ENCODE data around the gene SEPSECS. TPM values are rescaled to one million over a fixed set of nuclear protein-coding genes. Genes with fewer than 3 reads are reported as not detected.
A peak's percentile ranks its signal among the peaks of the same experiment; 100 is the strongest.

SEPSECS gene
- total RNA-seq, 1 experiment from 2014 or later: 7.3 TPM

GRCh38 chr4:25108556-25108955, 51.7 kb downstream of the SEPSECS start:
- no peak for DNase-seq
- no peak overlapping the region for H3K4me3 ChIP-seq
- no peaks in the 10 kb centered on the region for H3K9me3 ChIP-seq (replicated peaks)
- H3K27me3 ChIP-seq: no peaks in the 10 kb centered on the region
- no peaks in the 10 kb centered on the region for H3K36me3 ChIP-seq
- no peak overlapping the region for H3K27ac ChIP-seq
- peaks cover 21% of the 10 kb centered on the region for H3K4me1 ChIP-seq

GRCh38 chr4:25107827-25108516, 52.3 kb downstream of the SEPSECS start:
- Histone ChIP-seq H3K4me3 (0 out of 2 replicates have a peak overlapping the region, but pooled peaks have one; percentile 2), H3K27me3 (no peaks in the 10 kb centered on the region), H3K4me1 (peaks cover 22% of the 10 kb centered on the region), H3K36me3 (no peaks in the 10 kb centered on the region), H3K9me3 (replicated peaks) (no peaks in the 10 kb centered on the region), H3K27ac (no peak overlapping the region)
- peak; percentile 55 to 68 for DNase-seq

GRCh38 chr4:25106363-25107151, 53.7 kb downstream of the SEPSECS start:
- H3K4me1 ChIP-seq: peaks cover 20% of the 10 kb centered on the region
- no peaks in the 10 kb centered on the region for H3K36me3 ChIP-seq
- no peak overlapping the region for H3K27ac ChIP-seq
- H3K27me3 ChIP-seq: no peaks in the 10 kb centered on the region
- H3K4me3 ChIP-seq: no peak overlapping the region
- no peak for DNase-seq
- no peaks in the 10 kb centered on the region for H3K9me3 ChIP-seq (replicated peaks)

GRCh38 chr4:25104591-25104990, 55.7 kb downstream of the SEPSECS start:
- Histone ChIP-seq H3K9me3 (replicated peaks) (no peaks in the 10 kb centered on the region), H3K4me3 (no peak overlapping the region), H3K4me1 (peaks cover 31% of the 10 kb centered on the region), H3K36me3 (no peaks in the 10 kb centered on the region), H3K27me3 (no peaks in the 10 kb centered on the region), H3K27ac (no peak overlapping the region)
- DNase-seq: no peak

- H3K4me3 ChIP-seq: no peak overlapping the region
- H3K4me1 ChIP-seq: peaks cover 39% of the 10 kb centered on the region
- H3K36me3 ChIP-seq: no peaks in the 10 kb centered on the region
- no peaks in the 10 kb centered on the region for H3K27me3 ChIP-seq
- DNase-seq: peak in 1 of 2 experiments; percentile 36
- H3K27ac ChIP-seq: no peak overlapping the region
- no peaks in the 10 kb centered on the region for H3K9me3 ChIP-seq (replicated peaks)
Observed at GRCh38 chr4:25103418-25103817, 56.8 kb downstream of the SEPSECS start.

- Histone ChIP-seq H3K9me3 (replicated peaks) (no peaks in the 10 kb centered on the region), H3K27me3 (no peaks in the 10 kb centered on the region), H3K36me3 (no peaks in the 10 kb centered on the region), H3K4me1 (peaks cover 28% of the 10 kb centered on the region), H3K27ac (no peak overlapping the region), H3K4me3 (no peak overlapping the region)
- no peak for DNase-seq
Observed at GRCh38 chr4:25101836-25102235, 58.4 kb downstream of the SEPSECS start.

- no peak overlapping the region for H3K4me3 ChIP-seq
- no peaks in the 10 kb centered on the region for H3K9me3 ChIP-seq (replicated peaks)
- H3K27ac ChIP-seq: no peak overlapping the region
- H3K27me3 ChIP-seq: no peaks in the 10 kb centered on the region
- peaks cover 28% of the 10 kb centered on the region for H3K4me1 ChIP-seq
- no peaks in the 10 kb centered on the region for H3K36me3 ChIP-seq
- DNase-seq: no peak
Observed at GRCh38 chr4:25100710-25101109, 59.5 kb downstream of the SEPSECS start.

GRCh38 chr4:25100021-25100555, 60.2 kb downstream of the SEPSECS start:
- Histone ChIP-seq H3K4me3 (no peak overlapping the region), H3K4me1 (peaks cover 28% of the 10 kb centered on the region), H3K27ac (peak overlapping the region; percentile 56), H3K27me3 (no peaks in the 10 kb centered on the region), H3K36me3 (no peaks in the 10 kb centered on the region), H3K9me3 (replicated peaks) (no peaks in the 10 kb centered on the region)
- DNase-seq: peak; percentile 28 to 62

GRCh38 chr4:25098964-25099891, 61.0 kb downstream of the SEPSECS start:
- Histone ChIP-seq H3K4me1 (peaks cover 24% of the 10 kb centered on the region), H3K9me3 (replicated peaks) (no peaks in the 10 kb centered on the region), H3K36me3 (no peaks in the 10 kb centered on the region), H3K27me3 (no peaks in the 10 kb centered on the region), H3K27ac (peak overlapping the region; percentile 56), H3K4me3 (no peak overlapping the region)
- peak; percentile 79 to 91 for DNase-seq

GRCh38 chr4:25096981-25097443, 63.2 kb downstream of the SEPSECS start:
- H3K27ac ChIP-seq: no peak overlapping the region
- H3K36me3 ChIP-seq: no peaks in the 10 kb centered on the region
- H3K27me3 ChIP-seq: no peaks in the 10 kb centered on the region
- no peak for DNase-seq
- peaks cover 5% of the 10 kb centered on the region; the same call in 1 of the 2 replicates for H3K9me3 ChIP-seq (replicated peaks)
- H3K4me3 ChIP-seq: no peak overlapping the region
- H3K4me1 ChIP-seq: peaks cover 19% of the 10 kb centered on the region

GRCh38 chr4:25096251-25096980, 63.8 kb downstream of the SEPSECS start:
- Histone ChIP-seq H3K4me1 (peaks cover 19% of the 10 kb centered on the region), H3K36me3 (no peaks in the 10 kb centered on the region), H3K27ac (no peak overlapping the region), H3K9me3 (replicated peaks) (peaks cover 5% of the 10 kb centered on the region; the same call in 1 of the 2 replicates), H3K27me3 (no peaks in the 10 kb centered on the region), H3K4me3 (no peak overlapping the region)
- no peak for DNase-seq

- no peak for DNase-seq
- Histone ChIP-seq H3K4me1 (peaks cover 19% of the 10 kb centered on the region), H3K9me3 (replicated peaks) (peaks cover 5% of the 10 kb centered on the region; the same call in 1 of the 2 replicates), H3K36me3 (no peaks in the 10 kb centered on the region), H3K4me3 (no peak overlapping the region), H3K27ac (no peak overlapping the region), H3K27me3 (no peaks in the 10 kb centered on the region)
Observed at GRCh38 chr4:25095837-25096236, 64.4 kb downstream of the SEPSECS start.

- Histone ChIP-seq H3K27ac (no peak overlapping the region), H3K9me3 (replicated peaks) (peaks cover 5% of the 10 kb centered on the region; the same call in 1 of the 2 replicates), H3K4me3 (no peak overlapping the region), H3K27me3 (peaks cover under 1% of the 10 kb centered on the region; the same call in 1 of the 2 replicates), H3K4me1 (no peaks in the 10 kb centered on the region), H3K36me3 (no peaks in the 10 kb centered on the region)
- no peak for DNase-seq
Observed at GRCh38 chr4:25092139-25092538, 68.1 kb downstream of the SEPSECS start.

GRCh38 chr4:25090516-25090915, 69.7 kb downstream of the SEPSECS start:
- Histone ChIP-seq H3K4me1 (no peaks in the 10 kb centered on the region), H3K27ac (no peak overlapping the region), H3K4me3 (no peak overlapping the region), H3K27me3 (peaks cover 6% of the 10 kb centered on the region), H3K9me3 (replicated peaks) (peaks cover 5% of the 10 kb centered on the region; the same call in 1 of the 2 replicates), H3K36me3 (no peaks in the 10 kb centered on the region)
- no peak for DNase-seq

Measured in SJCRH30 (cell line).